Testis (tissue), 3 donors: Measurements from ENCODE around the gene PHF12. TPM values are rescaled to one million over a fixed set of nuclear protein-coding genes. Genes with fewer than 3 reads are reported as not detected.
A peak's percentile ranks its signal among the peaks of the same experiment; 100 is the strongest.
"Not testable (repeated sequence)": the region's sequence is repeated elsewhere in the genome, so short reads cannot be mapped to it uniquely, and the experiment has no call there.

ENCODE experiments used
- DNase-seq: peaks from one replicate; pipeline ENCODE4 v3.0.0-alpha.2; 2019
- H3K27ac ChIP-seq, 2 donors: fragments of 200-600 bp; sonication (generic); one replicate each; pipeline ENCODE4 v1.5.1; 2019
- H3K27me3 ChIP-seq: fragments of 200-600 bp; sonication (generic); one replicate; pipeline ENCODE4 v1.5.1; 2019
- H3K36me3 ChIP-seq: fragments of 200-600 bp; sonication (generic); one replicate; pipeline ENCODE4 v1.5.1; 2017; ENCODE audit warnings: low read depth; ENCODE audit errors: missing control alignments
- H3K4me1 ChIP-seq: fragments of 200-600 bp; sonication (generic); one replicate; pipeline ENCODE4 v1.5.1; 2019
- H3K4me3 ChIP-seq, 2 donors: fragments of 200-600 bp; sonication (generic); one replicate each; pipeline ENCODE4 v1.5.1; 2017 to 2019
- H3K9me3 ChIP-seq: fragments of 200-600 bp; sonication (generic); one replicate; pipeline ENCODE4 v1.5.1; 2017
- CTCF ChIP-seq, 3 experiments: fragments of 450-650 bp in 2 of 3; fragments of 200-600 bp in 1 of 3; sonication (generic) in 1 of 3; IDR thresholded peaks; one replicate each; pipeline ENCODE4 v1.5.1; 2016 to 2019; ENCODE audit warnings: antibody characterized with exemption in 3 of 3, mild to moderate bottlenecking in 2 of 3, moderate library complexity in 1 of 3
- POLR2A ChIP-seq: fragments of 450-650 bp; IDR thresholded peaks from one replicate; pipeline ENCODE4 v1.6.1; 2017; ENCODE audit warnings: antibody characterized with exemption, mild to moderate bottlenecking, moderate library complexity
- WGBS, 2 donors: methylation state at CpG; one replicate each; pipeline ENCODE4 v1.1.5; 2018; 5-methylcytosine and 5-hydroxymethylcytosine counted together
- intact Hi-C: fragments of 100-400 bp; cut with DNase I; formaldehyde crosslinking; loops from one replicate; pipeline ENCODE4 v1.15.1; 2023; ENCODE audit warnings: low total_unique reads
- polyA plus RNA-seq: library from polyadenylated mRNA; stranded (reverse); fragments of 350-450 nt; fragmentation: Illumina TruSeq; extraction: RNeasy Lipid Tissue Mini Kit (QIAGEN cat#74804); gene quantifications from one replicate; pipeline ENCODE4 v1.2.3, GENCODE V29; 2014; ENCODE audit warnings: low read depth, low replicate concordance; ENCODE audit not compliant: insufficient read depth
- total RNA-seq, 2 donors: library from RNA; depleted of rRNA; stranded (reverse); fragments of >200 nt; gene quantifications; one replicate each; pipeline ENCODE4 v1.2.3, GENCODE V29; 2016

The PHF12 gene
- total and polyA plus RNA-seq, 3 donors from 2014 or later: 38.8 to 85.3 (median 82.4) TPM

- peak; percentile 33 for DNase-seq
Measured at GRCh38 chr17:28907709-28908475, 43.4 kb downstream of the PHF12 start.

GRCh38 chr17:28906706-28907438 lies 44.4 kb downstream of the PHF12 start:
- Histone ChIP-seq H3K4me1 (peaks cover 30% of the 10 kb centered on the region), H3K36me3 (no peaks in the 10 kb centered on the region)

More at GRCh38 chr17:28907709-28908475, 43.4 kb downstream of the PHF12 start:
- 36 to 61% methylated on average over 3 of the region's 3 CpGs for WGBS, 2 donors
- intact Hi-C loops: no loop called here
- H3K36me3 ChIP-seq: no peaks in the 10 kb centered on the region
- H3K27me3 ChIP-seq: no peaks in the 10 kb centered on the region
- H3K9me3 ChIP-seq: no peaks in the 10 kb centered on the region
- H3K27ac ChIP-seq: peak overlapping the region; percentile 15 to 79
- peaks cover 37% of the 10 kb centered on the region for H3K4me1 ChIP-seq
- H3K4me3 ChIP-seq: no peak overlapping the region
- TF ChIP-seq POLR2A (no peak), CTCF (IDR thresholded peaks at IDR 0.05) (no peak)

GRCh38 chr17:28906276-28906675 lies 45.0 kb downstream of the PHF12 start:
- intact Hi-C loops: no loop called here
- TF ChIP-seq CTCF (IDR thresholded peaks at IDR 0.05) (no peak), POLR2A (no peak)
- WGBS, 2 donors: 77 to 81% methylated on average over 8 to 9 of the region's 9 CpGs
- no peak overlapping the region for H3K27ac ChIP-seq
- H3K4me1 ChIP-seq: peaks cover 28% of the 10 kb centered on the region
- H3K9me3 ChIP-seq: no peaks in the 10 kb centered on the region
- no peaks in the 10 kb centered on the region for H3K27me3 ChIP-seq
- no peak for DNase-seq
- H3K4me3 ChIP-seq: peak overlapping the region in 1 of 2 donors; percentile 9
- H3K36me3 ChIP-seq: no peaks in the 10 kb centered on the region

More at GRCh38 chr17:28906706-28907438, 44.4 kb downstream of the PHF12 start:
- no peak for DNase-seq
- intact Hi-C loops: no loop called here
- Histone ChIP-seq H3K4me3 (no peak overlapping the region), H3K9me3 (no peaks in the 10 kb centered on the region), H3K27ac (peak overlapping the region in 1 of 2 donors; percentile 1), H3K27me3 (no peaks in the 10 kb centered on the region)
- WGBS, 2 donors: 58% methylated on average over 7 of the region's 7 CpGs
- no peak for TF ChIP-seq CTCF (IDR thresholded peaks at IDR 0.05)
- no peak for TF ChIP-seq POLR2A

- no peaks in the 10 kb centered on the region for H3K9me3 ChIP-seq
- intact Hi-C loops: no loop called here
- DNase-seq: no peak
- no peak overlapping the region for H3K27ac ChIP-seq
- H3K36me3 ChIP-seq: no peaks in the 10 kb centered on the region
- no peaks in the 10 kb centered on the region for H3K27me3 ChIP-seq
- TF ChIP-seq CTCF (IDR thresholded peaks at IDR 0.05) (no peak), POLR2A (no peak)
- 61 to 68% methylated on average over 4 of the region's 4 CpGs for WGBS, 2 donors
- H3K4me3 ChIP-seq: no peak overlapping the region
- peaks cover 28% of the 10 kb centered on the region for H3K4me1 ChIP-seq
Measured at GRCh38 chr17:28904800-28905199, 46.5 kb downstream of the PHF12 start.

- H3K27ac ChIP-seq, intact Hi-C loops, H3K36me3 ChIP-seq, H3K4me3 ChIP-seq, H3K27me3 ChIP-seq, DNase-seq, H3K9me3 ChIP-seq: not testable (repeated sequence)
- 58 to 70% methylated on average over 5 of the region's 5 CpGs for WGBS, 2 donors
- peaks cover 26% of the 10 kb centered on the region for H3K4me1 ChIP-seq
Measured at GRCh38 chr17:28903546-28903841, 47.8 kb downstream of the PHF12 start.
